GM19455 (cell line): ENCODE results near the gene DNM1.

Experiments used
- ATAC-seq: cut with Tn5 transposase; IDR thresholded peaks from one replicate; pipeline ENCODE4 v1.9.1; 2021; ENCODE audit not compliant: unreplicated experiment

DNM1 gene

GRCh38 chr9:128203024-128203706, at the start of gene DNM1:
TSS of gene DNM1 (plus strand) at chr9:128203379. CDS start at chr9:128203471, 92 bp downstream.
- peak; percentile 66 for ATAC-seq

GRCh38 chr9:128153947-128154695, 49.1 kb upstream of the DNM1 start:
- no peak for ATAC-seq

GRCh38 chr9:128155736-128156500, 47.3 kb upstream of the DNM1 start:
- no peak for ATAC-seq

- ATAC-seq, result peak; percentile 17
These were observed 43.7 kb upstream of the DNM1 start for GRCh38 chr9:128159522-128159783.

- peak; percentile 69 for ATAC-seq
These were observed 43.2 kb upstream of the DNM1 start, which contains the start of gene BBLN for GRCh38 chr9:128159784-128160602. TSS of gene BBLN (plus strand) at chr9:128160265. CDS start at chr9:128160408, 143 bp downstream.

- peak; percentile 12 for ATAC-seq
These were observed 42.6 kb upstream of the DNM1 start for GRCh38 chr9:128160603-128160987.

- ATAC-seq, result no peak
These were observed 41.8 kb upstream of the DNM1 start for GRCh38 chr9:128161215-128161902.

GRCh38 chr9:128162215-128163026, 40.8 kb upstream of the DNM1 start:
- ATAC-seq, result no peak

GRCh38 chr9:128163027-128163515, 40.1 kb upstream of the DNM1 start:
- no peak for ATAC-seq

GRCh38 chr9:128163523-128164306, 39.5 kb upstream of the DNM1 start:
- ATAC-seq, result no peak

- no peak for ATAC-seq
These were observed 38.8 kb upstream of the DNM1 start for GRCh38 chr9:128164307-128164885.

- ATAC-seq, result no peak
These were observed 37.0 kb upstream of the DNM1 start for GRCh38 chr9:128166169-128166568.

GRCh38 chr9:128167209-128167608, 36.0 kb upstream of the DNM1 start:
- no peak for ATAC-seq

GRCh38 chr9:128168731-128169308, 34.4 kb upstream of the DNM1 start:
- no peak for ATAC-seq

- ATAC-seq, result no peak
These were observed 33.7 kb upstream of the DNM1 start for GRCh38 chr9:128169492-128169891.

GRCh38 chr9:128169925-128170324, 33.3 kb upstream of the DNM1 start:
- ATAC-seq, result no peak

- ATAC-seq, result no peak
These were observed 29.1 kb upstream of the DNM1 start for GRCh38 chr9:128174062-128174461.

- ATAC-seq, result no peak
These were observed 28.0 kb upstream of the DNM1 start for GRCh38 chr9:128175102-128175563.
